GM11168 (cell line): ENCODE data around the gene MAP3K2.
"Not testable (repeated sequence)": the region's sequence is repeated elsewhere in the genome, so short reads cannot be mapped to it uniquely, and the experiment has no call there.

Experiments
- in situ Hi-C: fragments of 300-500 bp; cut with MboI; formaldehyde crosslinking; loops from one replicate; pipeline ENCODE4 v1.12.0; 2022; ENCODE audit warnings: low sequenced_read_pairs; ENCODE audit not compliant: unreplicated experiment

Gene MAP3K2

DNA sequence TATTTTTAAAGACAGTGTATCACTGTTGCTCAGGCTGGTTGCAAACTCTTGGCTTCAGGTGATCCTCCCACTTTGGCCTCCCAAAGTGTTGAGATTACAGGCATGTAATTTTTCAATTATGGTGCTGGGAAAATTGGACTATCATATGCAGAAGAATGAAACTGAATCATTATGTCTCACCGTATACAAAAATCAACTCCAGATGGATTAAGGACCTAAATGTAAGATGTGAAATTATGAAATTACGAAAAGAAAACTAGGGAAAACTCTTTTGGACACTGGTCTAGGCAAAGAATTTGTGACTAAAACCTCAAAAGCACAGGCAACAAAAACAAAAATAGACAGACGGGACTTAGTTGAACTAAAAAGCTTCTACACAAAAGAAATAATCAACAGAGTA is 31.2 kb downstream of the MAP3K2 start:
- in situ Hi-C loops: no loop called here

GRCh38 chr2:127355407-127356008 is 32.3 kb downstream of the MAP3K2 start:
- in situ Hi-C loops: no loop called here

- in situ Hi-C loops: not testable (repeated sequence)
Observed at GRCh38 chr2:127353873-127354676, 33.7 kb downstream of the MAP3K2 start.

- in situ Hi-C loops: not testable (repeated sequence)
Observed at GRCh38 chr2:127353223-127353622, 34.6 kb downstream of the MAP3K2 start.

DNA sequence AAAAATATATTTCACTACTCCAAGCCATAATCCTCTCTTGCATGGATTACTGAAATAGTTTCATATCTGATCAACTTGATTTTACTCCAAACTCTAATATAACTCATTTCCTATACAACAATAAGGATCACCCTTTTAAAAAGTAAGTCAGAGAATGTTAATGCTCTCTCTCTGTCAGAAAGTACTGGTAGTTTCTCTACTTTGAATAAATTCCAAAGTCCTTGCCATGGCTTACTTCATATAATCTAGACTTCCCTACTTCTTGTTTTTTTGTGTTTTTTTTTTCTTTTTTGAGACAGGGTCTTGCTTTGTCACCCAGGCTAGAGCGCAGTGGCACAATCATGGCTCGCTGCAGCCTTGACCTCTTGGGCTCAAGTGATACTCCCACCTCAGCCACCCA is 36.2 kb downstream of the MAP3K2 start:
- in situ Hi-C loops: no loop called here

- in situ Hi-C loops: loop anchor here (10.0 kb wide), 1 partner anchor 116 kb away; no protein-coding TSS in a partner anchor
Observed at GRCh38 chr2:127348426-127349000, 39.3 kb downstream of the MAP3K2 start.

DNA sequence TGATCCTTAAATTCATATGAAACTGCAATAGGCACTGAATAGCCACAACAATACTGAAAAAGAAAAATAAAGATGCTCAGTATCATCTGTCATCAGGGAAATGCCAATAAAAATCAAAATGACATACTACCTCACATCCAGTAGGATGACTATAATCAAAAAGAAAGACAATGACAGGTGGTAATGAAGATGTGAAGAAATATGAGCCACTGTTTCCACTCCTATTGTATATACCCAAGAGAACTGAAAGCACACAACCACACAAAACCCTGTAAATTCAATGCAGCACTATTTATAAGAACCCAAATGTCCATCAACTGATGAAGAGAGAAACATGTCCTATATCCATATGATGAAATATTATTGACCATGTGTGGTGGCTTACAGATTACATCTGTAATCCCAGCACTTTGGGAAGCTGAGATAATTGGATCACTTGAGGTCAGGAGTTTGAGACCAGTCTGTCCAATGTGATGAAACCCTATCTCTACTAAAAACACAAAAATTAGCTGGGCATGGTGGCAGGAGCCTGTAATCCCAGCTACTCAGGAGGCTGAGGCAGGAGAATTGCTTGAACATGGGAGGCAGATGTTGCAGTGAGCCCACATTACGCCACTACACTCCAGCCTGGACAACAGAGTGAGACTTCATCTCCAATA is 39.9 kb downstream of the MAP3K2 start:
- in situ Hi-C loops: loop anchor here (10.0 kb wide), 1 partner anchor 117 kb away; no protein-coding TSS in a partner anchor

DNA sequence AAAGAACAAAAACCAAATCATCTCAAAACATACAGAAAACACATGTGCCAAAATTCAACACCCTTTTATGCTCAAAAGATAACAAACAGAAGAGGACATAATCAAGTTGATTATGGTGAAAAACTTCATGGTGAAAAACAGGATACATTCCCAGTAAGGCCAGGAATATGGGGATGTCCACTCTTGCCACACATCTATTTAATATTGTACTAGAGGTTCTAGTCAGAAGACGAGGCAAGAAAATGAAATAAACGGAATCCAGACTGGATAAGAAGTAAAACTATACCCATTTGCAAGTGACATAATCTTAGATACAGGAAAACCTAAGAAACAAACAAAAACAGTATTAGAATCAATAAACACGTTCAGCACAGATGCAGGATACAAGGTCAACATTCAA is 40.8 kb downstream of the MAP3K2 start:
- in situ Hi-C loops: loop anchor here (10.0 kb wide), 1 partner anchor 118 kb away; no protein-coding TSS in a partner anchor

DNA sequence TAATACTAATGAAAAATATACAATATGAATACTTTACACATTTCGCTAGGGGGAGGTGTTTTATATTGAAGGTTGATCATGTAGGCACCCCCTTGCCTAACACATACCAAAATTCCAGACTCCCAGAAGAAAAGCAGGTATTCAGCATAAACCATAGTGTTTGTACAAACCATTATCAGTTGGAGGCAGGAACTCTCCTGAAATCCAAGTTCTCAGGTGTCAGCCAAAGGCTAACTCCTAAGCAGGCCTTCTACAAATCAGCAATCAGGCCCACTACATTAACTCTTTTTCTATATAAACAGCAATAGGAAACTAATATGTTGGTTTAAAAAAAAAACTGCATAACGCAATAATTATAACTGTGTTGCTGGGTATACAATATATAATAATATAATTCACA is 44.5 kb downstream of the MAP3K2 start:
- in situ Hi-C loops: loop anchor here (10.0 kb wide), 1 partner anchor 122 kb away; no protein-coding TSS in a partner anchor

DNA sequence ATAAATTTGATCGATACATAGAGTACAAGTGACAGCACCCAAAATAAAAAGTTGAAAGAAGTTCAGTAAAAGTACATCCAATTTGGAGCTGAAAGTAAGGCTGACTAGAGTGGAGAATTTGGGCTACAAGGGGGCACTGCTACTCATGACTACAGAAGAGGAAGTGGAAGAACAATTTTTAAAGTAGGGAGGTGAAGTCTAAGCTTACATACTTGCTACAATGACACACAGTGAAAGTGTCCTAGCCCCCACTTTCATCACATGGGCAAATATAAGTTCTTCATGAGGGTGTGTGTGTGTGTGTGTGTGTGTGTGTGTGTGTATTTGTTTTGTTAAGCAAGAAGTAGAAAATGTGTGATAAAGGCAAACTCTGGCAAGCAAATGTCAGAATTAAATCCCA is 45.7 kb downstream of the MAP3K2 start:
- in situ Hi-C loops: loop anchor here (10.0 kb wide), 1 partner anchor 123 kb away; no protein-coding TSS in a partner anchor

DNA sequence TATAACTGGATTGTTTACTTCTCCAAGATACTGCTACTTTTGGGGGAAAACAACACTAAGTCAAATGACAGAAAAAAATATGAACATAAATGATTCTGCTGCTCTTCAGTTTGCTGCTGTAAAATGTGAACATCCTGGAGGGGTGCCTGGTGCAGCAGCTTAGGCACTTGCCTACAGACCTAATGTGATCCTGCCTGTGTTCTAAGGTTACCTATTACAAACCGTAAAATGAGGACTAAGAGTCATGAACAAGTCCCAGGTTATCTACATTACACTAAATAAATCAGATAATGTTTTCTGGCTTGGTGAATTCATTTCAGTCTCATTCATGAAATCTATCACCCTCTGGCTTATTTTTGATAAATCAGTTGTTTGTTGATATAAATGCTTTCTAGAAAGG is 55.4 kb downstream of the MAP3K2 start:
- in situ Hi-C loops: no loop called here

DNA sequence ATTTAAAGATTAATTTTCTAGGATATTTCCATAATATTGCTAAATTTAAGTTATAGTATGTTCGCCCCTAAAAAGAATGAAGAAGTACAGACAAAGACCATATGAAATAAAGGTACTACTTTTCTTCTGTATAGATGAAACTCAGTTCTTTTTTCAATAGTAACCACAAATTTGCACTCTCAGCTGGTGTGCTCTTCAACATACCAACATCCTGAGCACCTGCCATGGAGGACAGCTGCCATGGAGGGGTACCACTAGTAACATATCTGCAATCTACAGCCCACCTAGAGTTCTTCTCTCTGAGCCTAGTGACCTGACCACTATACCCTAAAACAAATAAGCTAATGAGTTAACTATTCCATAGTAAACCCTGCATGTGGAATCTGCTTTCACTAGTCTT is 57.0 kb downstream of the MAP3K2 start:
- in situ Hi-C loops: no loop called here

GRCh38 chr2:127326289-127326945 is 61.4 kb downstream of the MAP3K2 start:
- in situ Hi-C loops: no loop called here

DNA sequence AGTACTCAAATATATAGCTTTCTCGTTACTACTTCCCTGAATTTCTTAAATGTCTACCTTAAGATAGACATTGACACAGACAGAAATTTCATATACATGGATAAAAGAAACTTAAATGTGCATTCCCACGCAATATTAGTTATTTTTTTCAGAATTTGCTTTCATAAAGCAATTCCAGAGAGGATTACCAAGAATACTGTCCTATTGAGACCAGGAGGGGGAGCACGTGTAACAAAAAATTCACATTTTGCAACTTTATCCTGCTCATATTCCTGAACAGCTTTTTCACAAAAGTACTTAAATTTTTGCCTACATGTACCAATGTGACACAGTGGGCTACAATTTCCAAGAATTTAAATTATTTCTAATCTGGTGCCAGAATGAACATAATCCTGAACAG is 63.1 kb downstream of the MAP3K2 start:
- in situ Hi-C loops: no loop called here

- in situ Hi-C loops: no loop called here
Observed at GRCh38 chr2:127321303-127321702, 66.5 kb downstream of the MAP3K2 start.

- in situ Hi-C loops: no loop called here
Observed at GRCh38 chr2:127320586-127321275, 67.0 kb downstream of the MAP3K2 start.

- in situ Hi-C loops: no loop called here
Observed at GRCh38 chr2:127320067-127320466, 67.7 kb downstream of the MAP3K2 start.

DNA sequence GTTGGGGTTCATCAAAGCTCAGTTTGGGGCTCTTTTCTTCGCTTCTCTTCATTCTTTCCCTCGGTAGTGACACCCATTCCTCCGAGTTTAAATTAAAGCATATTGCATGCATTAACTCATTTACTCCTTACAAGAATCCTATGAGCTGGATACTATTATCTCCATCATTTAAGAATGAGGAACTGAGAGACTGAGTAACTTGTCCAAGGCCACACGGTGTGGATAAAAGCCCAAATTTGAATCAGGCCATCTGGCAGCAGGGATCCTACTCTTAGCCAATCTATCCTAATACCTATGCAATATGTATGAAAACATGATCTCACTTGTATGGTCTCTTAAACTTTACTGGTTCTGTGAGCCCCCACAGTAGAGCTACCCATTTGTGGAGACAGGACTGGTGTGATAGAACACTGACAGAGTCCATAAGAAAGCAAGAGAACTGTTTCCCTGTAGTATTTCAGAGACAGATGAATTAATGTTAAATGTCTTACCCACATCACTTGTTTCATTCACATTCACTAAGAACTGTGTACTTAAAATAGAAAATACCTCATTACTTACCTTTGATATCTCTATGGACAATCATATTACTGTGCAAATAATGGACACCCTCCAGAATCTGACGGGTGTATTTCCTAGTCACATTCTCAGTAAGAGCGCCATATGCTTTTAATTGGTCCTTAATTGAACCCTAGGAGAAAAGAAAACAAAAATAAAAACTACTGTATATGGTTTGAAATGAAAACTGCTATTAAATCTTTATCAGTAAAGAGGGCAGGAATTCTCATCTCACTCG is 73.4 kb downstream of the MAP3K2 start:
- in situ Hi-C loops: no loop called here

GRCh38 chr2:127313406-127313805 is 74.4 kb downstream of the MAP3K2 start:
- in situ Hi-C loops: no loop called here
